ENCODE measurements around the gene KIF25. TPM values are rescaled to one million over a fixed set of nuclear protein-coding genes. Genes with fewer than 3 reads are reported as not detected.

KIF25 gene
- total and polyA plus RNA-seq, 4 donors, result 0.05 TPM; not detected in 3

GRCh38 chr6:167979436-167980139 lies 17.9 kb upstream of the KIF25 start:
- no peaks in the 10 kb centered on the region for H3K4me1 ChIP-seq (ENCODE audit: control insufficient read depth in 4 of 4, insufficient read depth in 4 of 4, low read length in 3 of 4)
- TF ChIP-seq JUND (IDR thresholded peaks at IDR 0.05) (no peak), EGR1 (IDR thresholded peaks at IDR 0.05; ENCODE audit: low read depth in 2 of 2) (no peak), HNF4G (IDR thresholded peaks at IDR 0.05) (no peak), FOXA2 (IDR thresholded peaks at IDR 0.05) (no peak), YY1 (IDR thresholded peaks at IDR 0.05) (no peak), ZBTB33 (IDR thresholded peaks at IDR 0.05) (no peak), RAD21 (IDR thresholded peaks at IDR 0.05) (no peak), SP1 (IDR thresholded peaks at IDR 0.05) (no peak), GABPA (IDR thresholded peaks at IDR 0.05 in 1 of 2, conservative IDR thresholded peaks at IDR 0.05 in 1 of 2) (no peak), TAF1 (conservative IDR thresholded peaks at IDR 0.05) (no peak)
- no peaks in the 10 kb centered on the region for H3K27me3 ChIP-seq (ENCODE audit: control insufficient read depth in 4 of 4, insufficient read depth in 4 of 4, low read length in 3 of 4)
- no peak for DNase-seq (ENCODE audit: low spot score)
- WGBS, result 94% methylated on average over 12 of the region's 12 CpGs
- no peak overlapping the region for H3K9ac ChIP-seq (ENCODE audit: low read depth in 1 of 2, low read length in 2 of 2)
- H3K27ac ChIP-seq (ENCODE audit: low read depth in 1 of 2, low read length in 2 of 2), result no peak overlapping the region
- no peaks in the 10 kb centered on the region for H3K36me3 ChIP-seq (ENCODE audit: control insufficient read depth in 4 of 4, insufficient read depth in 3 of 4, low read depth in 1 of 4, low read length in 3 of 4)
- H3K9me3 ChIP-seq (ENCODE audit: control insufficient read depth in 4 of 4, low read length in 3 of 4), result no peaks in the 10 kb centered on the region
- no peak overlapping the region for H3K4me3 ChIP-seq (ENCODE audit: low read depth in 1 of 3, low read length in 3 of 3)

GRCh38 chr6:167980911-167981580 lies 16.4 kb upstream of the KIF25 start:
- Histone ChIP-seq H3K27ac (ENCODE audit: low read depth in 1 of 2, low read length in 2 of 2) (no peak overlapping the region), H3K27me3 (ENCODE audit: control insufficient read depth in 4 of 4, insufficient read depth in 4 of 4, low read length in 3 of 4) (no peaks in the 10 kb centered on the region), H3K4me3 (ENCODE audit: low read depth in 1 of 3, low read length in 3 of 3) (no peak overlapping the region), H3K9me3 (ENCODE audit: control insufficient read depth in 4 of 4, low read length in 3 of 4) (no peaks in the 10 kb centered on the region), H3K4me1 (ENCODE audit: control insufficient read depth in 4 of 4, insufficient read depth in 4 of 4, low read length in 3 of 4) (no peaks in the 10 kb centered on the region), H3K9ac (ENCODE audit: low read depth in 1 of 2, low read length in 2 of 2) (no peak overlapping the region), H3K36me3 (ENCODE audit: control insufficient read depth in 4 of 4, insufficient read depth in 3 of 4, low read depth in 1 of 4, low read length in 3 of 4) (no peaks in the 10 kb centered on the region)
- DNase-seq (ENCODE audit: low spot score), result no peak
- WGBS, result 83% methylated on average over 3 of the region's 3 CpGs
- TF ChIP-seq TAF1 (conservative IDR thresholded peaks at IDR 0.05), result no peak
- no peak for TF ChIP-seq ZBTB33 (IDR thresholded peaks at IDR 0.05)
- TF ChIP-seq FOXA2 (IDR thresholded peaks at IDR 0.05), result no peak
- no peak for TF ChIP-seq RXRA (IDR thresholded peaks at IDR 0.05)
- TF ChIP-seq YY1 (IDR thresholded peaks at IDR 0.05), result no peak

- DNase-seq (ENCODE audit: low spot score), result no peak
- no peaks in the 10 kb centered on the region for H3K36me3 ChIP-seq (ENCODE audit: control insufficient read depth in 4 of 4, insufficient read depth in 3 of 4, low read depth in 1 of 4, low read length in 3 of 4)
- 92% methylated on average over 7 of the region's 7 CpGs for WGBS
- H3K4me3 ChIP-seq (ENCODE audit: low read depth in 1 of 3, low read length in 3 of 3), result no peak overlapping the region
- no peak overlapping the region for H3K27ac ChIP-seq (ENCODE audit: low read depth in 1 of 2, low read length in 2 of 2)
- no peak for TF ChIP-seq SP1 (IDR thresholded peaks at IDR 0.05)
- TF ChIP-seq RXRA (IDR thresholded peaks at IDR 0.05), result no peak
- no peak for TF ChIP-seq HNF4G (IDR thresholded peaks at IDR 0.05)
- TF ChIP-seq YY1 (IDR thresholded peaks at IDR 0.05), result no peak
- no peaks in the 10 kb centered on the region for H3K27me3 ChIP-seq (ENCODE audit: control insufficient read depth in 4 of 4, insufficient read depth in 4 of 4, low read length in 3 of 4)
- H3K9me3 ChIP-seq (ENCODE audit: control insufficient read depth in 4 of 4, low read length in 3 of 4), result no peaks in the 10 kb centered on the region
- no peak overlapping the region for H3K9ac ChIP-seq (ENCODE audit: low read depth in 1 of 2, low read length in 2 of 2)
- no peaks in the 10 kb centered on the region for H3K4me1 ChIP-seq (ENCODE audit: control insufficient read depth in 4 of 4, insufficient read depth in 4 of 4, low read length in 3 of 4)
These were observed 15.5 kb upstream of the KIF25 start for GRCh38 chr6:167981916-167982462.
